ENCODE results near the gene SYNGR3.
"Not testable (repeated sequence)": the region's sequence is repeated elsewhere in the genome, so short reads cannot be mapped to it uniquely, and the experiment has no call there.

SYNGR3 gene, protein sequence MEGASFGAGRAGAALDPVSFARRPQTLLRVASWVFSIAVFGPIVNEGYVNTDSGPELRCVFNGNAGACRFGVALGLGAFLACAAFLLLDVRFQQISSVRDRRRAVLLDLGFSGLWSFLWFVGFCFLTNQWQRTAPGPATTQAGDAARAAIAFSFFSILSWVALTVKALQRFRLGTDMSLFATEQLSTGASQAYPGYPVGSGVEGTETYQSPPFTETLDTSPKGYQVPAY

GRCh38 chr16:1989209-1990100 lies at the start of gene SYNGR3:
Gene SYNGR3, plus strand, starts transcription at chr16:1989970. Its CDS starts 133 bp downstream, at chr16:1990103.
- no peak for DNase-seq

- DNase-seq, result no peak
Measured at GRCh38 chr16:1940273-1941161, 49.3 kb upstream of the SYNGR3 start.

DNA sequence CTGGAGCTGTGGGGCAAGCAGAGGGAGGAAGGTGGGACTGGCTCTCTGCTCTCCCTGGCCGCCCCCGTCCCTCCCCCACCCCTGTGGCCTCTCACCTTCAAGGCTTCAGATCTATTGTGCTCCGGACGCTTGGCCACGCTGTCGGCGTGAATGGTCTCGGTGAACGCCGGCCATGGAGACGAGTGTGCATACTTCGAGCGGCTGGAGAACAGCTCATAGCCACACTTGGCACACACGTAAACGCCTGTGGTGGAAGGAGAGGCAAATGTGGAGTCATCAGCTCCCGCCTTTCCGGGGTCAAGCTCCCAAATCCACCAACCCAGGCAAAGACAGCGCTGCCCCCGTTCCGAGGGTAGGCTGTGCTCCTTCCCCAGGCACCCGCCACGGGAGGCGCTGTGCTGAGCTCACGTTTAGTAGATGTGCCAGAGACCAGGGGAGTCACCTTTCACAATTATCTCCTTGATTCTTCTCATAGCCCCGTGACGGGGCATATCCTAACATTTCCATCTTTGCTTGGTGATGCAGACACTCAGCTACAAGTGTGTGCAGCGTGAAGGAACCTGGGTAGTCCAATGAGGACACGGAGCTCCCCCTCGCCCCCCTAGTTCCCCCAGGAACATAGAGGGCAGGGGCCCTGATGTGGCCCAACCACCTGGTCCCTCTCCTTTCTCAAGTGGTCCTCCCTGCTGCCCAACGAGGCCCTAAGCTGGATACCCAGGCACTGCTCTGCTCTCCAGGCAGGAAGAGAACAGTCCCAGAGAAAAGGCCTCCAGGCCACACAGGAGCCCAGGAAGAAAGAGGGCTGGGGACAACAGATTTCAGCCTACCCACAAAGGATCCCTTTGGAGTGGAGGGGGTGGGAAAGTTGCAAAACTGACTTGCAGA lies 48.4 kb upstream of the SYNGR3 start:
- DNase-seq, result no peak

DNA sequence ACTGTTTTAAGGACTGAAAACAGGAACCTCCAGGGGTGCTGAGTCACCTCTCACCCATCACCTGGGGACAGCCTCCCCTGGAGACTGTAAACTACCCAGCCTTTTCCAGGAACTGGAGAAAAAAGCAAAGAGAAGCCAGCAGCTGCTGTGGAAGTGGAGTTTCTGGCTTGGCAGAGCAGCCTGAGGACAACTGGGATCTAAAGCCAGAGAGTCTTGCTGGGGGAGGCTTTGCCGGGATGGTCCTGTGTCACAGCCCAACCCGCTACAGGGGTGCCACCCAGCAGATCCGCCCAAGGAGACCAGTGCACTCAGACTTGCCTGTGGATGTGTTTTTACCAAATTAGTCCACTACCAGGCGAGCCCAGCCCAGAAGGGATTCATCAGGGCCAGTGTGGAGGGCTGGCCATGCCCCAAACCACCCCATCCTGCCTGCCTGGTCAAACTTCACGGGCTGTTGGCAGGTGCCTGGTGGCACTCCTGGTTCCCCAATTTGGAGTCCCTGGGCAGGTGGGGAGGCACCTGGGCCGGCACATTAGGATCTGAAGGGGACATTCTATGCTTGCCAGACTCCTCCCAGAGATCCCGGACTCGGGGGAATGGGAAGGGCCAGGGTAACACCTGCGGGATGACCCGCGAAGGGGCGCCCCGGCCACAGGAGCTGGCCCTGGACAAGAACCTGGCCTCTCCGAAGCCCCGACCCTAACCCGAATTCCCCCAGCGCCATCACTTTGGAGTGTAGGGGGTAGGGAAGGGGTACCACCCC lies 47.5 kb upstream of the SYNGR3 start:
- DNase-seq, result peak in 2 of 51 donors; percentile 6 to 12

DNA sequence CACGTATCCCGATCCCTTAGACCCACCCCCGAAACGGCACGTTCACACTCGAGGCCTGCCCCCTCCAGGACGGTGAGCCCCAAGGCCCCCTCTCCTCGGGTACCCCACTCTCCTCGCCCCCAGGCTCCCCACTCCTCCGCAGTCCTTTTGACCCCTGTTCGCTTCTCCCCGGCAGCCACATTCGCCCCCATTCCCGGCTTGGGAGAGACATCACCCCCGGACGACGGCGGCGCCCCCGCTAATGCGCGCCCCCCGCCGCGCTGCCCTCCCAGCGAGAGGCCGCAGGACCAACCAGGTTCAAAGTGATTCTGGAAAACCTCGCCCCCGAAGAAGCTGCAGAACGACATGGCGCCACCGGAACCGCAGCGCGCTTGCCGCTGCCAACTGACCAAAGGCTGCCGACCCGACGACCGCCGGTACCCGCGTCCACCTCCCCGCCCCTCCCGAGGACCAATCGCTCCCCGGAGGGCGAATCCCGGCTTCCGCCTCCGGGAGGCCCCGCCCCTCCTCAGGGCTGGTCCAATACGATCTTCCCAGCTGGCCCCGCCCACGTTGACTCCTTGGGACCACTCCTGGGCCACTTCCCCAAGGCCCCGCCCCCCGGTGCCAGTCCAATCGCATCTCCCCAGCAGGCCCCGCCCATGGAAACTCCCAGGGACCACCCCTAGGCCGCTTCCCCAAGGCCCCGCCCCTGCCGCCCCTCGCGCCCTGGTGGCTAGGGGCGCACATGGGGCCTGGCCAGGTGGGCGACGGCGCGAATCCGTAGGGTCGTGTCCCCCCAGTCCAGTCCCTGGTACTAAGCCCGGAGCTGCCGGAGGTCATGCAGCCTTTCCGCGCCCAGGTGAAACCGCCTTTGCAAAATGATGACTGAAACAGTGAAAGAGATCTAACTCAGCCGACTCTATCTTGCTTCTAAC lies 46.7 kb upstream of the SYNGR3 start, which contains the start of gene MSRB1:
Gene MSRB1, minus strand, starts transcription at position 390 of the 917 bp plus-strand sequence. Its CDS starts 43 bp downstream, at position 347.
- peak; percentile 62 to 100 (median 98) for DNase-seq

DNA sequence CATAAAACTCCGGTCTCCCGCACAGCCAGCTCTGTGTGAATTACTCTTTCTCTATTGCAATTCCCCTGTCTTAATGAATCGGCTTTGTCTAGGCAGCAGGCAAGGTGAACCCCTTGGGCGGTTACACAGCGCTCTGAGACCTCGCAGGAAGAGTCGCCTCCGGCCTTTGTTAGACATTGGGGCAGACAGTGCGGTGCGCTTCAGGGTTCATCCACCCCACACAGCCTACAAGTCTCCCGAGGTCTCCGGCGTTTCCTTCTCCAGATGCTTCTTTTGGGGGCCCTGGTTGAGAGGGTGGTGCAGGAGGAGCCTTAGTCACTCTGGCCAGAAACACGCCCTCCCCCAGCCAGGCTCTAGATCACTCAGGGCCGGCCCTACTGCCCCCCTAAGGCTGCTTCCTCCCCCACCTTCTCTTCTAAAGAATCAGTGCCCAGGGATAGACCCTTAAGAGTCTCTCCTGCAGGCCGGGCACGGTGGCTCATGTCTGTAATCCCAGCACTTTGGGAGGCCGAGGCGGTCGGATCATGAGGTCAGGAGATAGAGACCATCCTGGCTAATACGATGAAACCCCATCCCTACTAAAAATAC lies 45.1 kb upstream of the SYNGR3 start:
- DNase-seq, result no peak

- DNase-seq, result no peak
Measured at GRCh38 chr16:1945559-1946391, 44.0 kb upstream of the SYNGR3 start.

DNA sequence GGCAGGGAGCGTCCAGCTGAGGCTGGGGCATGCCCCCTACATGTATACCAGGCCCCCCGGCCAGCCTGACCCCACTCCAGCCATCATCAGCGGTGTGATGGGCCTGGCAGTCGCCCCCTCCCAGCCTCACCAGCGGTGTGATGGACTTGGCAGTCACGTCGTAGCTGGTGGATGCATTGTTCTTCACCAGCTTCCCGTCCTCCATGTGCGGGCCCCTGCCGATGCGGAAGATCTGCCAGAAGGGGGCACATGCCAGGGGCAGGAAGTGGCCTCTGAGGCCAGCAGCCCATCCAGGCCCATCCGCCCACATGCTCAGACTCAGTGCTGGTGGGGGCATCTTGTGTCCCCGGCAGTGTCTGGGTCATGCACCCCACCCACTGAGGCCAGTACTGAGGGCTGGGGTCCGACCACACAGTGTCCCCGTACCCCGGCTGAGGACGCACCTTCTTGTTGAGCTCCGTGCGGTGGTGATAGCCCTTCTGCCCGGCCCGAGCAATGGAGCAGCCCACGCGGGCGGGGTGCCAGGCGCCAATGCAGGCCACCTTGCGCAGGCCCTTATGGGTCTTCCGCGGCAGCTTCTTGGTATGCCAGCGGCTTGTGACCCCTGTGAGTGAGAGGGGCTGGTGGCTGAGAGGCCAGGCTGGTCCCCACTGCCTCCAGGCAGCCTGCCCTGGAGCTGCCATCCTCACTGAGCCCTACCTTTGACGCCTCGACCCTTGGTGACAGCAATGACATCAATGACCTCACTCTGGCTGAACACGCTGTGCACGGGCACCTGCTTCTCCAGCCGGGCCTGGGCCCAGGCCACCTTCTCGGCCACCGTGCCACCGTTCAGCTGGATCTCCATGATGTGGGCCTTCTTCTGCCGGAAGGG lies 43.0 kb upstream of the SYNGR3 start:
- DNase-seq, result no peak

DNA sequence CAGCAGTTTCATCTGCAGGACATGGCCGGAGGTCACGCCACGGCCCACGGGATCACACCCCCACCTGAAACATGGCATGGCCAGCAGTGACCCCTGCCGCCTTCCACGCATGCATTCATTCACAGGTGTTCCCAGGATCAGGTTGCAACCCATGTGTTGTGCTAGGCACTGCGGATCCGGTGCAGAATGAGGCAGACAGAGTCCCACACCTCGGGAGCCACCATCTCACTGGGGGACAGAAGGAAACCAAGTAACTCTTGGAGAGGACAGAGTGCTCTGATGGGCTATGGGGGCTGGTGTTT lies 42.5 kb upstream of the SYNGR3 start:
- no peak for DNase-seq

GRCh38 chr16:1949507-1949906 lies 40.3 kb upstream of the SYNGR3 start:
- DNase-seq, result no peak

DNA sequence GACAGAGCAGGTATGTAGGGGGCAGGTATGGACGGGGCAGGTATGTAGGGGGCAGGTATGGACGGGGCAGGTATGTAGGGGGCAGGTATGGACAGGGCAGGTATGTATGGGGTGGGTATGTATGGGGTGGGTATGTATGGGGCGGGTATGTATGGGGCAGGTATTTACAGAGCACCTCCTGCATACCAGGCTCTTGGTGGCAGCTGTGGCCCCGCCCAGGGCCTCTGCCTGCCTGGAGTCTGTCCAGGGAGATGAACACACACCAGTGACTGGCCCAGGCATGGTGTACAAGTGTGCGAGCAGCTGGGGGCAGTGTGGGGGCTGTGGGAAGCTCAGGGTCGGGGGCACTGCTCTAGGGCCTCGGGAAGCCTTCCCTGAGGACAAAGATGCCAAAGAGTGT lies 39.7 kb upstream of the SYNGR3 start:
- no peak for DNase-seq

DNA sequence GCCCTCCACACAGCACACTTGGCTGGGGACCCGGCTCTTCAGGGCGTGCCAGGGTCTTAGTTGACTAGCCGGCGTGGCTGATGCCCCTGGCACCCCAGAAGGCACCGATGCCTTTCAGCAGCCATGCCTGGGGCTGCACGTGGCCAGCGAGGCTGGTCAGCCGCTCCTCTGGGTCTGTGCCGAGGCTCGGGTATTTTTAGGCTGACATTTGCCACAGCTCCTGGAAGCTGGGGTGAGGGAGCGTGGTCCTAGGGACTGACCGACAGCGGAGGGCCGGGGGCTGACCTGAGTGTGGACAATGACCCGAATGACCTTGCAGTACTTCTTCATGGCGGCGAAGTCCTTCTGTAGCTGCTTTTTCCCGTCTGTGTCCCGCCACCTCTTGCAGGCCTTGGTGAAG lies 39.2 kb upstream of the SYNGR3 start:
- no peak for DNase-seq

GRCh38 chr16:1953734-1954133 lies 36.0 kb upstream of the SYNGR3 start:
- DNase-seq, result no peak

- DNase-seq, result not testable (repeated sequence)
Measured at GRCh38 chr16:1957434-1958142, 32.2 kb upstream of the SYNGR3 start.

DNA sequence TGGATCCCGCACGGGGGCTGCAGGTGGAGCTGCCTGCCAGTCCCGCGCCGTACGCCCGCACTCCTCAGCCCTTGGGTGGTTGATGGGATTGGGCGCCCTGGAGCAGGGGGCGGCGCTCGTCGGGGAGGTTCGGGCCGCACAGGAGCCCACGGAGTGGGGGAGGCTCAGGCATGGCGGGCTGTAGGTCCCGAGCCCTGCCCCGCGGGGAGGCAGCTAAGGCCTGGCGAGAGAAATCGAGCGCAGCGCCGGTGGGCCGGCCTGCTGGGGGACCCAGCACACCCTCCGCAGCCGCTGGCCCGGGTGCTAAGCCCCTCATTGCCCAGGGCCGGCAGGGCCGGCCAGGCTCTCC lies 31.7 kb upstream of the SYNGR3 start:
- not testable (repeated sequence) for DNase-seq

DNA sequence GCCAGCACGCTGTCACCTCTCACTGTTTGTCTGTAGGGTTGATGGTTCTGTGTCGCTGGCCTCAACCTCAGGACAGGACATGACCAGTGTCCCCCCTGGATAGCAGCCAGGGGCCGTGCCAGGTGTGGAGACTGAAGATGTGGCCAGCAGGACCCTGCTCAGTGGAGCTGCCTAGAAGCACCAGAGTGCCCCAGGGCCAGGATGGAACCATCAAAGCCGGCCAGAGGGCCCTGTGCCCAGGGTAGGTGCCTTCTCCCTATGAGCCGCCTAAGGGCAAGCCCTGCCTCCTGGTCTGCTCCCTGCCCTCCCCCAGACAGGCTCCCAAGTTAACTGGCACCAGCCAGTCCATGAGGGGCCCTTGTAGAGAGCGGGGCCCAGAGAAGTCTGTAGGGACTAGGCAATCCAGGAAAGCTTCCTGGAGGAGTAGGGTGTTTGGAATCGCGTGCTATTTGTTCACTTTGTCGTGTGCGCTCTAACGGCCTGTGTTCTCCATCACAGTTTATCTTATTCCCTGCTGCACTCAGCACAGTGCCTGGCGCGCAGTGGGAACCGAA lies 31.0 kb upstream of the SYNGR3 start:
- DNase-seq, result peak in 1 of 51 donors; percentile 5
